ENCODE data around the gene KLHL22. TPM values are rescaled to one million over a fixed set of nuclear protein-coding genes. Genes with fewer than 3 reads are reported as not detected.

KLHL22 gene
- total RNA-seq, 4 donors from 2014 or later: 12.4 to 49.8 (median 42.4) TPM

- TF ChIP-seq CTCF (IDR thresholded peaks at IDR 0.05; ENCODE audit: low read depth): no peak
Observed at GRCh38 chr22:20479612-20480196, 15.9 kb downstream of the KLHL22 start.

GRCh38 chr22:20475115-20475436 is 20.5 kb downstream of the KLHL22 start:
- no peak for TF ChIP-seq CTCF (IDR thresholded peaks at IDR 0.05; ENCODE audit: low read depth)

GRCh38 chr22:20472629-20473442 is 22.8 kb downstream of the KLHL22 start:
- TF ChIP-seq CTCF (IDR thresholded peaks at IDR 0.05; ENCODE audit: low read depth): no peak

- TF ChIP-seq CTCF (IDR thresholded peaks at IDR 0.05; ENCODE audit: low read depth): no peak
Observed at GRCh38 chr22:20471126-20471833, 24.3 kb downstream of the KLHL22 start.

- TF ChIP-seq CTCF (IDR thresholded peaks at IDR 0.05; ENCODE audit: low read depth): no peak
Observed at GRCh38 chr22:20469110-20469868, 26.3 kb downstream of the KLHL22 start.

- TF ChIP-seq CTCF (IDR thresholded peaks at IDR 0.05; ENCODE audit: low read depth): no peak
Observed at GRCh38 chr22:20466659-20467379, 28.8 kb downstream of the KLHL22 start.

Measured in subcutaneous adipose tissue (tissue), 4 donors.